SU-DHL-6 (cell line): ENCODE results near the gene SREK1IP1.
A peak's percentile ranks its signal among the peaks of the same experiment; 100 is the strongest.

Source experiments
- H2AFZ ChIP-seq: fragments of 200-600 bp; sonication (generic); 2 replicates; pipeline ENCODE4 v1.6.1; 2014; ENCODE audit warnings: low read depth, mild to moderate bottlenecking, moderate library complexity, mixed read lengths, antibody characterized with exemption, low read length; ENCODE audit not compliant: severe bottlenecking
- H3F3A ChIP-seq: fragments of 200-600 bp; shearing (Covaris generic); 2 replicates; pipeline ENCODE4 v1.6.0; 2016; ENCODE audit warnings: antibody characterized with exemption, mild to moderate bottlenecking; ENCODE audit not compliant: insufficient read depth
- H3K27ac ChIP-seq: fragments of 200-600 bp; sonication (generic); 2 replicates; pipeline ENCODE4 v1.5.1; 2016; ENCODE audit warnings: low read depth, mild to moderate bottlenecking, low read length, moderate library complexity, mixed read lengths
- H3K27me3 ChIP-seq: fragments of 200-600 bp; sonication (generic), shearing (Covaris generic); 2 replicates; pipeline ENCODE4 v1.6.0; 2014; ENCODE audit warnings: mild to moderate bottlenecking, low read length
- H3K36me3 ChIP-seq: fragments of 200-600 bp; sonication (generic); 2 replicates; pipeline ENCODE4 v1.6.1; 2014; ENCODE audit warnings: mild to moderate bottlenecking, low read length, mixed read lengths
- H3K4me2 ChIP-seq: fragments of 300-600, 200-600 bp; shearing (Covaris generic), sonication (generic); 2 replicates; pipeline ENCODE4 v1.6.0; 2014; ENCODE audit warnings: low read length, low read depth, mild to moderate bottlenecking; ENCODE audit not compliant: poor library complexity, severe bottlenecking
- H3K4me3 ChIP-seq: fragments of 200-600 bp; sonication (generic); 2 replicates; pipeline ENCODE4 v1.5.1; 2014; ENCODE audit warnings: antibody characterized with exemption, low read length, mild to moderate bottlenecking, mixed read lengths; ENCODE audit not compliant: insufficient read depth, poor library complexity, severe bottlenecking
- H3K79me2 ChIP-seq: fragments of 200-600 bp; sonication (generic); 2 replicates; pipeline ENCODE4 v1.6.1; 2014; ENCODE audit warnings: mild to moderate bottlenecking, low read length, moderate library complexity; ENCODE audit not compliant: insufficient read depth
- H3K9ac ChIP-seq: fragments of 200-600 bp; sonication (generic); 2 replicates; pipeline ENCODE4 v1.7.0; 2014; ENCODE audit warnings: mild to moderate bottlenecking, low read length
- H3K9me2 ChIP-seq: fragments of 200-600 bp; sonication (generic); replicated peaks from 2 replicates; pipeline ENCODE4 v1.6.1; 2014; ENCODE audit warnings: low read length; ENCODE audit not compliant: insufficient read depth
- H3K9me3 ChIP-seq: fragments of 200-600 bp; sonication (generic); 2 replicates; pipeline ENCODE4 v1.6.1; 2014; ENCODE audit warnings: low read length, mixed read lengths; ENCODE audit not compliant: insufficient read depth
- H4K20me1 ChIP-seq: fragments of 200-600 bp; sonication (generic); 2 replicates; pipeline ENCODE4 v1.6.1; 2014; ENCODE audit warnings: low read depth, mild to moderate bottlenecking, antibody characterized with exemption, low read length, moderate library complexity, mixed read lengths
- CTCF ChIP-seq: fragments of 200-600 bp; sonication (generic); IDR thresholded peaks from one replicate; pipeline ENCODE4 v1.5.1; 2017; ENCODE audit warnings: antibody characterized with exemption, mild to moderate bottlenecking, low read length, moderate library complexity; ENCODE audit not compliant: insufficient read depth, poor library complexity, severe bottlenecking
- EZH2phosphoT487 ChIP-seq: fragments of 200-600 bp; sonication (generic), shearing (Covaris generic); conservative IDR thresholded peaks from 2 replicates; pipeline ENCODE4 v1.6.1; 2018; ENCODE audit warnings: mild to moderate bottlenecking, antibody characterized with exemption, low read length, moderate library complexity, mixed read lengths

The SREK1IP1 gene

GRCh38 chr5:64811050-64811640 is 42.7 kb upstream of the SREK1IP1 start:
- no peak overlapping the region for H3K27ac ChIP-seq
- no peak overlapping the region for H3K4me3 ChIP-seq
- H3K4me2 ChIP-seq = no peak overlapping the region
- H3K9me3 ChIP-seq = no peaks in the 10 kb centered on the region
- no peaks in the 10 kb centered on the region for H3K79me2 ChIP-seq
- H3K36me3 ChIP-seq = no peaks in the 10 kb centered on the region
- no peak overlapping the region for H2AFZ ChIP-seq
- no peaks in the 10 kb centered on the region for H3K27me3 ChIP-seq
- no peaks in the 10 kb centered on the region for H3F3A ChIP-seq
- no peaks in the 10 kb centered on the region for H4K20me1 ChIP-seq
- no peaks in the 10 kb centered on the region for H3K9me2 ChIP-seq
- H3K9ac ChIP-seq = no peak overlapping the region
- TF ChIP-seq CTCF (peak; percentile 44), EZH2phosphoT487 (no peak)

- TF ChIP-seq EZH2phosphoT487 (no peak), CTCF (no peak)
Observed at GRCh38 chr5:64807520-64807919, 39.0 kb upstream of the SREK1IP1 start.

GRCh38 chr5:64806537-64806936 is 38.0 kb upstream of the SREK1IP1 start:
- Histone ChIP-seq H3K9ac (no peak overlapping the region), H3K27ac (no peak overlapping the region), H3K4me2 (no peak overlapping the region), H3K9me3 (no peaks in the 10 kb centered on the region), H2AFZ (no peak overlapping the region), H3K9me2 (no peaks in the 10 kb centered on the region), H3F3A (no peaks in the 10 kb centered on the region), H3K27me3 (no peaks in the 10 kb centered on the region), H3K79me2 (no peaks in the 10 kb centered on the region), H4K20me1 (no peaks in the 10 kb centered on the region), H3K36me3 (peaks cover 8% of the 10 kb centered on the region; the same call in 1 of the 2 replicates), H3K4me3 (no peak overlapping the region)
- no peak for TF ChIP-seq CTCF
- no peak for TF ChIP-seq EZH2phosphoT487

More at GRCh38 chr5:64807520-64807919, 39.0 kb upstream of the SREK1IP1 start:
- H3K4me3 ChIP-seq = no peak overlapping the region
- peaks cover 8% of the 10 kb centered on the region; the same call in 1 of the 2 replicates for H3K36me3 ChIP-seq
- no peak overlapping the region for H3K27ac ChIP-seq
- H3K9ac ChIP-seq = no peak overlapping the region
- no peaks in the 10 kb centered on the region for H4K20me1 ChIP-seq
- no peaks in the 10 kb centered on the region for H3K79me2 ChIP-seq
- no peaks in the 10 kb centered on the region for H3F3A ChIP-seq
- no peaks in the 10 kb centered on the region for H3K9me3 ChIP-seq
- H3K27me3 ChIP-seq = no peaks in the 10 kb centered on the region
- no peak overlapping the region for H2AFZ ChIP-seq
- no peak overlapping the region for H3K4me2 ChIP-seq
- no peaks in the 10 kb centered on the region for H3K9me2 ChIP-seq
